Measurements from ENCODE around the gene KSR1. TPM values are rescaled to one million over a fixed set of nuclear protein-coding genes. Genes with fewer than 3 reads are reported as not detected.
"Not testable (repeated sequence)": the region's sequence is repeated elsewhere in the genome, so short reads cannot be mapped to it uniquely, and the experiment has no call there.

Gene KSR1
- polyA plus RNA-seq, 3 donors = 45.5 to 90.5 (median 49.0) TPM

- peak in 6 of 11 donors; percentile 7 to 31 (median 18) for DNase-seq (ENCODE audit: extremely low read depth in 1 of 11, low read depth in 9 of 11, low spot score in 4 of 11)
Measured at GRCh38 chr17:27651411-27652345, 195.4 kb downstream of the KSR1 start.

GRCh38 chr17:27653449-27653971, 197.3 kb downstream of the KSR1 start:
- not testable (repeated sequence) for DNase-seq (ENCODE audit: extremely low read depth in 1 of 11, low read depth in 9 of 11, low spot score in 4 of 11)

- no peak for DNase-seq (ENCODE audit: extremely low read depth in 1 of 11, low read depth in 9 of 11, low spot score in 4 of 11)
Measured at GRCh38 chr17:27654136-27654535, 197.9 kb downstream of the KSR1 start.

GRCh38 chr17:27654654-27655524, 198.6 kb downstream of the KSR1 start:
- DNase-seq (ENCODE audit: extremely low read depth in 1 of 11, low read depth in 9 of 11, low spot score in 4 of 11) = peak; percentile 26 to 57 (median 39)

- not testable (repeated sequence) for DNase-seq (ENCODE audit: extremely low read depth in 1 of 11, low read depth in 9 of 11, low spot score in 4 of 11)
Measured at GRCh38 chr17:27655525-27656111, 199.4 kb downstream of the KSR1 start.

- DNase-seq (ENCODE audit: extremely low read depth in 1 of 11, low read depth in 9 of 11, low spot score in 4 of 11) = not testable (repeated sequence)
Measured at GRCh38 chr17:27656620-27657019, 200.4 kb downstream of the KSR1 start.

GRCh38 chr17:27657620-27658019, 201.4 kb downstream of the KSR1 start:
- no peak for DNase-seq (ENCODE audit: extremely low read depth in 1 of 11, low read depth in 9 of 11, low spot score in 4 of 11)

GRCh38 chr17:27659683-27660082, 203.4 kb downstream of the KSR1 start:
- no peak for DNase-seq (ENCODE audit: extremely low read depth in 1 of 11, low read depth in 9 of 11, low spot score in 4 of 11)

GRCh38 chr17:27660436-27660835, 204.2 kb downstream of the KSR1 start:
- DNase-seq (ENCODE audit: extremely low read depth in 1 of 11, low read depth in 9 of 11, low spot score in 4 of 11) = no peak

- DNase-seq (ENCODE audit: extremely low read depth in 1 of 11, low read depth in 9 of 11, low spot score in 4 of 11) = no peak
Measured at GRCh38 chr17:27663936-27664605, 207.8 kb downstream of the KSR1 start.

GRCh38 chr17:27664606-27664965, 208.3 kb downstream of the KSR1 start:
- no peak for DNase-seq (ENCODE audit: extremely low read depth in 1 of 11, low read depth in 9 of 11, low spot score in 4 of 11)

- DNase-seq (ENCODE audit: extremely low read depth in 1 of 11, low read depth in 9 of 11, low spot score in 4 of 11) = no peak
Measured at GRCh38 chr17:27665549-27665948, 209.3 kb downstream of the KSR1 start.

GRCh38 chr17:27666270-27666669, 210.0 kb downstream of the KSR1 start:
- DNase-seq (ENCODE audit: extremely low read depth in 1 of 11, low read depth in 9 of 11, low spot score in 4 of 11) = not testable (repeated sequence)

- DNase-seq (ENCODE audit: extremely low read depth in 1 of 11, low read depth in 9 of 11, low spot score in 4 of 11) = no peak
Measured at GRCh38 chr17:27666831-27667560, 210.7 kb downstream of the KSR1 start.

- no peak for DNase-seq (ENCODE audit: extremely low read depth in 1 of 11, low read depth in 9 of 11, low spot score in 4 of 11)
Measured at GRCh38 chr17:27667656-27668487, 211.6 kb downstream of the KSR1 start.

GRCh38 chr17:27668488-27668823, 212.2 kb downstream of the KSR1 start:
- DNase-seq (ENCODE audit: extremely low read depth in 1 of 11, low read depth in 9 of 11, low spot score in 4 of 11) = no peak

GRCh38 chr17:27669136-27669535, 212.9 kb downstream of the KSR1 start:
- DNase-seq (ENCODE audit: extremely low read depth in 1 of 11, low read depth in 9 of 11, low spot score in 4 of 11) = no peak

Data from renal cortex interstitium (tissue), 11 donors.